H1 (cell line): ENCODE measurements around the gene EED. TPM values are rescaled to one million over a fixed set of nuclear protein-coding genes. Genes with fewer than 3 reads are reported as not detected.

Source experiments
- KDM4A ChIP-seq: IDR thresholded peaks from one replicate; pipeline ENCODE4 v1.7.1; 2012; ENCODE audit warnings: low read depth, mild to moderate bottlenecking, moderate library complexity, low read length, inconsistent platforms; ENCODE audit not compliant: severe bottlenecking
- polyA plus RNA-seq, 7 experiments: library from polyadenylated mRNA; depleted of rRNA in 3 of 7; stranded (reverse) in 5 of 7; unstranded in 2 of 7; fragments of >200 nt in 5 of 7; fragments of 200-250 nt in 2 of 7; gene quantifications; 1 replicate in 5 of 7; 2 replicates in 1 of 7; 4 replicates in 1 of 7; pipeline versions ENCODE4 v1.2.1 to v1.2.3, GENCODE V29; 2011 to 2013; ENCODE audit warnings: missing spikeins in 2 of 7, mixed read lengths in 2 of 7
- total RNA-seq: library from RNA; stranded (reverse); fragmentation: NEBNext Ultra II Directional; extraction: Animal tissue kit (Norgen Biotek cat#: 25700); gene quantifications from 2 replicates; pipeline ENCODE4 v1.2.1, GENCODE V29; 2021
- TF ChIP-seq, protein P1 (sequence below): fragments of 300-600 bp; sonication (generic); IDR thresholded peaks from 2 replicates; pipeline ENCODE4 v1.7.1; 2012; ENCODE audit warnings: low read length, moderate library complexity, mild to moderate bottlenecking, inconsistent platforms; ENCODE audit not compliant: insufficient replicate concordance

The EED gene
- total and polyA plus RNA-seq, 2 of the 8 experiments (the other 6 are each of a cell fraction or from before 2014, with no cell fraction given), result 12.6 to 26.9 TPM

DNA sequence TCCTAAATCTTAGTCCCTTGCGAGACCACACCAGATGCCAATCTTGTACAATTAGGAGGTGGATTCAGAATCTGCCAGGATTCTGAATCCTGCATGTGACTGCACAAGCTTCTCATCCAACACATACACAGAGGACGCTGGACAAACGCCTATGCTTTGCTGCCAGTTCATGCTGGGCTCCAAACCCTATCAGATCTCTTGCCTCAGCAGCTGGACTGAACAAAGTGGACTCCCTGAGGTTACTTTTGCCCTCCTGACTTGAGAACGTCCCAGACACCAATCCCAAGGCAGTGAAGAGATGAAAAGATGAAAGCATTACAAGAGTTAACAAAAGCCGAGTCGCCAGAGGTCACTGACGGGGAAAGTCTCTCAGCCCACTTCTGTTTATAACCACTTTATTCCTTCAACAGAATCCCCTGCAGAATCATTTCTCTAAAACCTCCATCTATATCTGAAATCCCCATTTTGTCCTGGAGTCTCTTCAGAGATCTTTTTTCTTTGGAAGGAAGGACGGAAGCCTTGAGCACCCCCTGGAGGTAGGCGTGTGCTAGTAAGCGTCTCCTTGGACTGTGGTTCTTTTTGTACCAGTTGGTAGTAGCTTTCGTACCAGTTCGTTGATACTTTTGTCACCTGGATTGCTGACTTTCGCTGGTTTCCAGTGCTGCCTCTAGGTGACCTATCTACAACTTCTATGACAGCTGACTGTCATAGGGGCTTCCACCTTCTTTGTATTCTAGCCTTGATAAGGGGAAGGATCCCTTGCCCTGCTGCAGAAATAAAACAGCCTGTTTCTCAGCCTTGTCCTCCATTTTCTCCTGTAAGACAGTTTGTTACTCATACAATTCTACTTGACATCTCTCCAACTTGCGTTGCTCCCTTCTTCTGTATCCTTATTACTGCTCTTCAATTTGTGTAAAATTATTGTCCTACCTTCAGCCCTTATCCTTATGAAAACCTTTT is 26.1 kb upstream of the EED start (continued):
- TF ChIP-seq, protein P1, sequence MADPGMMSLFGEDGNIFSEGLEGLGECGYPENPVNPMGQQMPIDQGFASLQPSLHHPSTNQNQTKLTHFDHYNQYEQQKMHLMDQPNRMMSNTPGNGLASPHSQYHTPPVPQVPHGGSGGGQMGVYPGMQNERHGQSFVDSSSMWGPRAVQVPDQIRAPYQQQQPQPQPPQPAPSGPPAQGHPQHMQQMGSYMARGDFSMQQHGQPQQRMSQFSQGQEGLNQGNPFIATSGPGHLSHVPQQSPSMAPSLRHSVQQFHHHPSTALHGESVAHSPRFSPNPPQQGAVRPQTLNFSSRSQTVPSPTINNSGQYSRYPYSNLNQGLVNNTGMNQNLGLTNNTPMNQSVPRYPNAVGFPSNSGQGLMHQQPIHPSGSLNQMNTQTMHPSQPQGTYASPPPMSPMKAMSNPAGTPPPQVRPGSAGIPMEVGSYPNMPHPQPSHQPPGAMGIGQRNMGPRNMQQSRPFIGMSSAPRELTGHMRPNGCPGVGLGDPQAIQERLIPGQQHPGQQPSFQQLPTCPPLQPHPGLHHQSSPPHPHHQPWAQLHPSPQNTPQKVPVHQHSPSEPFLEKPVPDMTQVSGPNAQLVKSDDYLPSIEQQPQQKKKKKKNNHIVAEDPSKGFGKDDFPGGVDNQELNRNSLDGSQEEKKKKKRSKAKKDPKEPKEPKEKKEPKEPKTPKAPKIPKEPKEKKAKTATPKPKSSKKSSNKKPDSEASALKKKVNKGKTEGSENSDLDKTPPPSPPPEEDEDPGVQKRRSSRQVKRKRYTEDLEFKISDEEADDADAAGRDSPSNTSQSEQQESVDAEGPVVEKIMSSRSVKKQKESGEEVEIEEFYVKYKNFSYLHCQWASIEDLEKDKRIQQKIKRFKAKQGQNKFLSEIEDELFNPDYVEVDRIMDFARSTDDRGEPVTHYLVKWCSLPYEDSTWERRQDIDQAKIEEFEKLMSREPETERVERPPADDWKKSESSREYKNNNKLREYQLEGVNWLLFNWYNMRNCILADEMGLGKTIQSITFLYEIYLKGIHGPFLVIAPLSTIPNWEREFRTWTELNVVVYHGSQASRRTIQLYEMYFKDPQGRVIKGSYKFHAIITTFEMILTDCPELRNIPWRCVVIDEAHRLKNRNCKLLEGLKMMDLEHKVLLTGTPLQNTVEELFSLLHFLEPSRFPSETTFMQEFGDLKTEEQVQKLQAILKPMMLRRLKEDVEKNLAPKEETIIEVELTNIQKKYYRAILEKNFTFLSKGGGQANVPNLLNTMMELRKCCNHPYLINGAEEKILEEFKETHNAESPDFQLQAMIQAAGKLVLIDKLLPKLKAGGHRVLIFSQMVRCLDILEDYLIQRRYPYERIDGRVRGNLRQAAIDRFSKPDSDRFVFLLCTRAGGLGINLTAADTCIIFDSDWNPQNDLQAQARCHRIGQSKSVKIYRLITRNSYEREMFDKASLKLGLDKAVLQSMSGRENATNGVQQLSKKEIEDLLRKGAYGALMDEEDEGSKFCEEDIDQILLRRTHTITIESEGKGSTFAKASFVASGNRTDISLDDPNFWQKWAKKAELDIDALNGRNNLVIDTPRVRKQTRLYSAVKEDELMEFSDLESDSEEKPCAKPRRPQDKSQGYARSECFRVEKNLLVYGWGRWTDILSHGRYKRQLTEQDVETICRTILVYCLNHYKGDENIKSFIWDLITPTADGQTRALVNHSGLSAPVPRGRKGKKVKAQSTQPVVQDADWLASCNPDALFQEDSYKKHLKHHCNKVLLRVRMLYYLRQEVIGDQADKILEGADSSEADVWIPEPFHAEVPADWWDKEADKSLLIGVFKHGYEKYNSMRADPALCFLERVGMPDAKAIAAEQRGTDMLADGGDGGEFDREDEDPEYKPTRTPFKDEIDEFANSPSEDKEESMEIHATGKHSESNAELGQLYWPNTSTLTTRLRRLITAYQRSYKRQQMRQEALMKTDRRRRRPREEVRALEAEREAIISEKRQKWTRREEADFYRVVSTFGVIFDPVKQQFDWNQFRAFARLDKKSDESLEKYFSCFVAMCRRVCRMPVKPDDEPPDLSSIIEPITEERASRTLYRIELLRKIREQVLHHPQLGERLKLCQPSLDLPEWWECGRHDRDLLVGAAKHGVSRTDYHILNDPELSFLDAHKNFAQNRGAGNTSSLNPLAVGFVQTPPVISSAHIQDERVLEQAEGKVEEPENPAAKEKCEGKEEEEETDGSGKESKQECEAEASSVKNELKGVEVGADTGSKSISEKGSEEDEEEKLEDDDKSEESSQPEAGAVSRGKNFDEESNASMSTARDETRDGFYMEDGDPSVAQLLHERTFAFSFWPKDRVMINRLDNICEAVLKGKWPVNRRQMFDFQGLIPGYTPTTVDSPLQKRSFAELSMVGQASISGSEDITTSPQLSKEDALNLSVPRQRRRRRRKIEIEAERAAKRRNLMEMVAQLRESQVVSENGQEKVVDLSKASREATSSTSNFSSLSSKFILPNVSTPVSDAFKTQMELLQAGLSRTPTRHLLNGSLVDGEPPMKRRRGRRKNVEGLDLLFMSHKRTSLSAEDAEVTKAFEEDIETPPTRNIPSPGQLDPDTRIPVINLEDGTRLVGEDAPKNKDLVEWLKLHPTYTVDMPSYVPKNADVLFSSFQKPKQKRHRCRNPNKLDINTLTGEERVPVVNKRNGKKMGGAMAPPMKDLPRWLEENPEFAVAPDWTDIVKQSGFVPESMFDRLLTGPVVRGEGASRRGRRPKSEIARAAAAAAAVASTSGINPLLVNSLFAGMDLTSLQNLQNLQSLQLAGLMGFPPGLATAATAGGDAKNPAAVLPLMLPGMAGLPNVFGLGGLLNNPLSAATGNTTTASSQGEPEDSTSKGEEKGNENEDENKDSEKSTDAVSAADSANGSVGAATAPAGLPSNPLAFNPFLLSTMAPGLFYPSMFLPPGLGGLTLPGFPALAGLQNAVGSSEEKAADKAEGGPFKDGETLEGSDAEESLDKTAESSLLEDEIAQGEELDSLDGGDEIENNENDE, result no peak
- no peak for TF ChIP-seq KDM4A
